Panc1 (cell line): Measurements from ENCODE around the gene MTFR2. TPM values are rescaled to one million over a fixed set of nuclear protein-coding genes. Genes with fewer than 3 reads are reported as not detected.
"Not testable (repeated sequence)": the region's sequence is repeated elsewhere in the genome, so short reads cannot be mapped to it uniquely, and the experiment has no call there.

Experiments used
- ATAC-seq: fragments of 200-7000 bp; cut with Tn5 transposase; 2 replicates; pipeline ENCODE4 v1.9.1; 2020; ENCODE audit warnings: mild to moderate bottlenecking, moderate library complexity
- BruUV-seq: library from RNA; stranded (reverse); fragments of 400-500 nt; replicated peaks from 2 replicates; lab custom pipeline; 2021; lab: Mats Ljungman, UMichigan
- CTCF ChIA-PET: fragments of 300-600 bp; sonication (Branson Sonifier 250); formaldehyde crosslinking; loops from one replicate; lab custom pipeline; 2022; ENCODE audit warnings: antibody characterized with exemption; lab: Charles Lee
- POLR2A ChIA-PET: fragments of 300-600 bp; sonication (Branson Sonifier 250); formaldehyde crosslinking; loops from one replicate; lab custom pipeline; 2022; ENCODE audit warnings: antibody characterized with exemption; lab: Charles Lee
- DNase-seq: peaks from one replicate; pipeline ENCODE4 v3.0.0-alpha.2; 2010; ENCODE audit warnings: low read depth, low spot score
- H3K27ac ChIP-seq: 2 replicates; pipeline ENCODE4 v1.5.1; 2011; ENCODE audit warnings: mild to moderate bottlenecking, low read length, inconsistent platforms
- H3K27me3 ChIP-seq: fragments of 200-500 bp; sonication (Bioruptor generic); 2 replicates; pipeline ENCODE4 v1.6.0; 2014; ENCODE audit warnings: low read length, inconsistent platforms; ENCODE audit not compliant: control insufficient read depth, insufficient read depth
- H3K36me3 ChIP-seq: fragments of 200-500 bp; sonication (Bioruptor generic); 2 replicates; pipeline ENCODE4 v1.5.1; 2014; ENCODE audit warnings: inconsistent platforms, mild to moderate bottlenecking, low read length, moderate library complexity; ENCODE audit not compliant: control insufficient read depth, insufficient read depth
- H3K4me1 ChIP-seq: 2 replicates; pipeline ENCODE4 v1.5.1; 2011; ENCODE audit warnings: inconsistent platforms, mild to moderate bottlenecking, low read length, moderate library complexity; ENCODE audit not compliant: control insufficient read depth, insufficient read depth
- H3K4me3 ChIP-seq, 2 experiments: 2 replicates each; pipeline ENCODE4 v1.5.1; 2011 to 2012; ENCODE audit warnings: low read depth in 2 of 2, low read length in 2 of 2, mild to moderate bottlenecking in 2 of 2, inconsistent platforms in 1 of 2, moderate library complexity in 1 of 2
- H3K9me3 ChIP-seq: fragments of 200-500 bp; sonication (Bioruptor generic); 2 replicates; pipeline ENCODE4 v1.5.1; 2014; ENCODE audit warnings: low read depth, mild to moderate bottlenecking, inconsistent platforms, low read length, moderate library complexity; ENCODE audit not compliant: control insufficient read depth, insufficient read depth
- CTCF ChIP-seq: fragments of 450-650 bp; IDR thresholded peaks from 2 replicates; pipeline ENCODE4 v1.5.1; 2017; ENCODE audit warnings: mild to moderate bottlenecking
- POLR2AphosphoS5 ChIP-seq: IDR thresholded peaks from 2 replicates; pipeline ENCODE4 v1.6.1; 2012; ENCODE audit warnings: mild to moderate bottlenecking, low read depth, low read length, moderate library complexity
- REST ChIP-seq, 2 experiments: IDR thresholded peaks; 2 replicates each; pipeline ENCODE4 v1.6.1; 2011 to 2012; ENCODE audit warnings: low read depth in 2 of 2, control low read depth in 1 of 2, low read length in 1 of 2, mild to moderate bottlenecking in 1 of 2, moderate library complexity in 1 of 2; ENCODE audit not compliant: insufficient read depth in 1 of 2
- SIN3A ChIP-seq: IDR thresholded peaks from 2 replicates; pipeline ENCODE4 v1.6.1; 2012; ENCODE audit warnings: low read depth, mild to moderate bottlenecking, low read length, moderate library complexity, borderline replicate concordance; ENCODE audit not compliant: insufficient read depth
- TCF7L2 ChIP-seq: IDR thresholded peaks from 2 replicates; pipeline ENCODE4 v1.6.1; 2011; ENCODE audit warnings: mild to moderate bottlenecking, low read depth, low read length, inconsistent platforms
- in situ Hi-C: cut with HindIII; loops from 2 replicates; pipeline ENCODE4 v1.10.0; 2016; ENCODE audit warnings: low sequenced_read_pairs, low pct_unique_long_range_greater_than_20kb
- intact Hi-C: fragments of 100-400 bp; cut with micrococcal nuclease; formaldehyde crosslinking; loops from one replicate; pipeline ENCODE4 v1.10.0; 2022; ENCODE audit not compliant: unreplicated experiment
- total RNA-seq: library from RNA; stranded (reverse); gene quantifications from one replicate; pipeline ENCODE4 v1.2.1, GENCODE V29; 2021; ENCODE audit not compliant: unreplicated experiment

MTFR2 gene
- total RNA-seq, 1 experiment from 2014 or later = 12.8 TPM

- CTCF ChIA-PET = interaction anchor here (2.3 kb wide), 1 partner anchor 690 kb away, joined by 15 read pairs; no protein-coding TSS in a partner anchor
- H3K27ac ChIP-seq = no peak overlapping the region
- no peaks in the 10 kb centered on the region for H3K36me3 ChIP-seq
- no TSS peak for BruUV-seq
- H3K4me1 ChIP-seq = 0 out of 2 replicates have a peak, but pooled peaks cover 3% of the 10 kb centered on the region
- DNase-seq (peak; percentile 69), ATAC-seq (peak; percentile 83)
- H3K4me3 ChIP-seq = peak overlapping the region in 1 of 2 experiments; percentile 21; a peak in 2 of 4 replicates
- TF ChIP-seq REST (IDR thresholded peaks at IDR 0.05; ENCODE audit: insufficient read depth in 1 of 2, low read depth in 2 of 2, low read length in 1 of 2) (no peak), CTCF (peak; percentile 100), SIN3A (no peak)
- POLR2A ChIA-PET = no interaction called here
- intact Hi-C loops = loop anchor here (1.0 to 10.0 kb wide), 5 partner anchors 191 to 774 kb away; no protein-coding TSS in a partner anchor
- no peaks in the 10 kb centered on the region for H3K9me3 ChIP-seq
- no peaks in the 10 kb centered on the region for H3K27me3 ChIP-seq
- in situ Hi-C loops = no loop called here
Observed at GRCh38 chr6:136226027-136226673, 24.0 kb downstream of the MTFR2 start.

- POLR2A ChIA-PET = no interaction called here
- ATAC-seq = no peak
- Histone ChIP-seq H3K27ac (no peak overlapping the region), H3K27me3 (no peaks in the 10 kb centered on the region), H3K4me1 (0 out of 2 replicates have a peak, but pooled peaks cover 3% of the 10 kb centered on the region), H3K4me3 (no peak overlapping the region), H3K36me3 (no peaks in the 10 kb centered on the region), H3K9me3 (no peaks in the 10 kb centered on the region)
- no peak for DNase-seq
- TF ChIP-seq SIN3A = no peak
- TF ChIP-seq REST (IDR thresholded peaks at IDR 0.05; ENCODE audit: insufficient read depth in 1 of 2, low read depth in 2 of 2, low read length in 1 of 2) = no peak
- TF ChIP-seq TCF7L2 = no peak
- no peak for TF ChIP-seq POLR2AphosphoS5
- TF ChIP-seq CTCF = no peak
- BruUV-seq = no TSS peak
- CTCF ChIA-PET = interaction anchor here (2.3 kb wide), 1 partner anchor 690 kb away, joined by 15 read pairs; no protein-coding TSS in a partner anchor
- intact Hi-C loops = loop anchor here (5.0 to 10.0 kb wide), 3 partner anchors 191 to 773 kb away; no protein-coding TSS in a partner anchor
- in situ Hi-C loops = no loop called here
Observed at GRCh38 chr6:136225496-136225895, 24.6 kb downstream of the MTFR2 start.

- H3K27ac ChIP-seq, H3K36me3 ChIP-seq, CTCF ChIA-PET, BruUV-seq, in situ Hi-C loops, H3K4me3 ChIP-seq, ATAC-seq, H3K9me3 ChIP-seq, POLR2A ChIA-PET, DNase-seq, H3K27me3 ChIP-seq, H3K4me1 ChIP-seq: not testable (repeated sequence)
- intact Hi-C loops = loop anchor here (5.0 to 10.0 kb wide), 3 partner anchors 190 to 773 kb away; no protein-coding TSS in a partner anchor
Observed at GRCh38 chr6:136224974-136225373, 25.1 kb downstream of the MTFR2 start.
